Medulla oblongata (tissue), 1 donor: ENCODE data around the gene RIMKLB.

Source experiments
- DNase-seq: peaks from one replicate; pipeline ENCODE4 v3.0.0-alpha.2; 2015; ENCODE audit errors: extremely low spot score

Gene RIMKLB

GRCh38 chr12:8697476-8698131, at the start of gene RIMKLB:
Gene RIMKLB, plus strand, starts transcription at chr12:8697991. Its CDS starts 15,876 bp downstream, at chr12:8713867.
- DNase-seq, result peak; percentile 85

- DNase-seq, result no peak
Observed at GRCh38 chr12:8648576-8649205, 49.1 kb upstream of the RIMKLB start.

GRCh38 chr12:8655421-8655820, 42.4 kb upstream of the RIMKLB start:
- DNase-seq, result no peak

- DNase-seq, result no peak
Observed at GRCh38 chr12:8658346-8658745, 39.4 kb upstream of the RIMKLB start.

- peak; percentile 56 for DNase-seq
Observed at GRCh38 chr12:8661016-8661415, 36.8 kb upstream of the RIMKLB start.

- no peak for DNase-seq
Observed at GRCh38 chr12:8661751-8662150, 36.0 kb upstream of the RIMKLB start.

- no peak for DNase-seq
Observed at GRCh38 chr12:8662593-8662992, 35.2 kb upstream of the RIMKLB start, which contains the start of gene MFAP5. Gene MFAP5, minus strand, starts transcription at chr12:8662826. Its CDS starts 722 bp downstream, at chr12:8662104.

GRCh38 chr12:8664228-8664913, 33.4 kb upstream of the RIMKLB start:
- no peak for DNase-seq

GRCh38 chr12:8665759-8666158, 32.0 kb upstream of the RIMKLB start:
- DNase-seq, result no peak

- no peak for DNase-seq
Observed at GRCh38 chr12:8667270-8667669, 30.5 kb upstream of the RIMKLB start.

- peak; percentile 39 for DNase-seq
Observed at GRCh38 chr12:8668441-8668840, 29.4 kb upstream of the RIMKLB start.

GRCh38 chr12:8672381-8672780, 25.4 kb upstream of the RIMKLB start:
- DNase-seq, result no peak

- DNase-seq, result no peak
Observed at GRCh38 chr12:8675591-8676036, 22.2 kb upstream of the RIMKLB start.

- no peak for DNase-seq
Observed at GRCh38 chr12:8676651-8677050, 21.1 kb upstream of the RIMKLB start.

GRCh38 chr12:8677362-8677761, 20.4 kb upstream of the RIMKLB start:
- DNase-seq, result no peak

GRCh38 chr12:8678661-8679111, 19.1 kb upstream of the RIMKLB start:
- no peak for DNase-seq

GRCh38 chr12:8680533-8680932, 17.3 kb upstream of the RIMKLB start:
- no peak for DNase-seq

GRCh38 chr12:8681129-8681884, 16.5 kb upstream of the RIMKLB start:
- DNase-seq, result no peak

- DNase-seq, result no peak
Observed at GRCh38 chr12:8685051-8685450, 12.7 kb upstream of the RIMKLB start.

- DNase-seq, result peak; percentile 89
Observed at GRCh38 chr12:8687846-8688601, 9.8 kb upstream of the RIMKLB start.

GRCh38 chr12:8689681-8690080, 8.1 kb upstream of the RIMKLB start:
- DNase-seq, result peak; percentile 30
